Naive thymus-derived CD8-positive, alpha-beta T cell (primary cell): ENCODE measurements around the gene PAXX. TPM values are rescaled to one million over a fixed set of nuclear protein-coding genes. Genes with fewer than 3 reads are reported as not detected.

Source experiments
- ATAC-seq, 2 donors: fragments of 150-1000 bp; cut with Tn5 transposase in 1 of 2; sonication (Bioruptor Pico), chemical (Tn5 transposase) in 1 of 2; 1 replicate in 1 of 2; 2 replicates in 1 of 2; pipeline ENCODE4 v1.10.0; 2021; ENCODE audit warnings: mild to moderate bottlenecking in 2 of 2, moderate library complexity in 2 of 2
- POLR2A ChIA-PET: fragments of 350-600 bp; sonication (Branson Sonifier 250); formaldehyde crosslinking; loops from one replicate; lab custom pipeline; 2021; ENCODE audit warnings: antibody characterized with exemption; lab: Charles Lee
- DNase-seq, 10 donors: peaks; one replicate each; pipeline versions ENCODE4 v3.0.0 to v3.0.0-alpha.2; 2020 to 2022
- H3K27ac Mint-ChIP-seq, 10 donors: one replicate each; pipeline ENCODE4 v1.8.0; 2020 to 2022; ENCODE audit warnings: mild to moderate bottlenecking in 10 of 10, mixed read lengths in 10 of 10, moderate library complexity in 4 of 10, inconsistent platforms in 1 of 10
- H3K27me3 Mint-ChIP-seq, 5 donors: one replicate each; pipeline ENCODE4 v1.8.0; 2021 to 2022; ENCODE audit warnings: mixed read lengths in 5 of 5
- H3K36me3 Mint-ChIP-seq, 3 donors: one replicate each; pipeline ENCODE4 v1.8.0; 2020 to 2022; ENCODE audit warnings: mixed read lengths in 3 of 3, mild to moderate bottlenecking in 2 of 3, inconsistent platforms in 1 of 3
- H3K4me1 Mint-ChIP-seq, 4 donors: one replicate each; pipeline ENCODE4 v1.8.0; 2021 to 2022; ENCODE audit warnings: mixed read lengths in 4 of 4
- H3K4me3 Mint-ChIP-seq, 10 donors: one replicate each; pipeline ENCODE4 v1.8.0; 2020 to 2022; ENCODE audit warnings: mild to moderate bottlenecking in 10 of 10, mixed read lengths in 10 of 10, moderate library complexity in 6 of 10, inconsistent platforms in 1 of 10
- H3K9me3 Mint-ChIP-seq, 9 donors: one replicate each; pipeline ENCODE4 v1.8.0; 2020 to 2022; ENCODE audit warnings: mixed read lengths in 9 of 9, mild to moderate bottlenecking in 3 of 9, inconsistent platforms in 1 of 9, moderate library complexity in 1 of 9
- polyA plus RNA-seq, 3 donors: library from polyadenylated mRNA; unstranded; fragments of 300-500 nt; fragmentation: Illumina TruSeq; gene quantifications; one replicate each; pipeline ENCODE4 v1.2.3, GENCODE V29; 2021
- total RNA-seq, 8 experiments: library from RNA in 2 of 8; stranded (reverse) in 2 of 8; gene quantifications; one replicate each; pipeline ENCODE4 v1.2.3 and lab custom pipeline; 2021 to 2026

Gene PAXX
- total and polyA plus RNA-seq, 5 experiments from 2014 or later: 104 to 137 (median 119) TPM

DNA sequence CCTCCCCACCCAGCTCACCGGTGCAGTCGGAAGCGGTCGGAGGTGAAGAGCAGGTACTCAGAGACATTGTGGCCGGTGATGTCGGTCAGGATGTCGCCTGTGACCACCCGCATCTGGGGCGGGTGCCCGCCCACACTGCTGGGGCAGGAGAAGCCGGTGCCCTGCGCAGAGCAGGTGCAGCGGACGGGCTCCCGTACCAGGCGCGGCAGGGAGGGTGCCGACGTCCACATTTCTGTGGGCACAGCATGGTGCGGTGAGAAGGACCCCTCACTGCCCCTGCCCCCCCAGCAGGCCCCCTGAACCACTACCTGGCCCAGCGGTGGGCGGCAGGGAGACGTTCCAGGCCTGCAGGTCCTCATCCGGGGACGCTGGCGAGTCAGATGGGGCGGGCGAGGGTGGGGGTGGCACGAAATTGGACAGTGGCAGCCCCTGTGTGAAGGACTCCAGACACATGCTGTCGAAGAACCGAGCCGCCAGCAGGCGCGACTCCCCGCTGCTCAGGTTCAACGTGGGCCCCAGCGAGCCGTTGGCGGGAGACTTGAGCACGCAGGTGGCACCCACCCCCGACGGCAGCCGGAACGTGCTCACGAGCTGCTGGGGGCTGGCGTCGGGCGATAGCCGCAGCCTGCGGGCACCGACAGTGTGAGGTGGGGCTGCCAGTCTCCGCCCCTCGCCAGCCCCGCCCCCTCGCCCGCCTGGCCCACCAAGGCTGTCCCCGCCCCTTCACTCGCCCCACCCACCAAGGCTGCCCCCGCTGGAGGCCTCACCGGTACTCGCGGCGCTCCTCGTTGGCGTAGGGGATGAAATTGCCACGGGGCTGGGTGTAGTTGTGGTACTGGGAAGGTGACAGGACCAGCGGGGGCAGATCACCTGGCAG, 20.7 kb downstream of the PAXX start:
- H3K27me3 Mint-ChIP-seq: no peaks in the 10 kb centered on the region
- no peaks in the 10 kb centered on the region for H3K9me3 Mint-ChIP-seq
- no peak overlapping the region for H3K27ac Mint-ChIP-seq
- POLR2A ChIA-PET: no interaction called here
- ATAC-seq (no peak), DNase-seq (no peak)
- H3K4me1 Mint-ChIP-seq: no peaks in the 10 kb centered on the region
- no peak overlapping the region for H3K4me3 Mint-ChIP-seq
- H3K36me3 Mint-ChIP-seq: peaks cover 0 to 20% (median 0%) of the 10 kb centered on the region in 3 donors

DNA sequence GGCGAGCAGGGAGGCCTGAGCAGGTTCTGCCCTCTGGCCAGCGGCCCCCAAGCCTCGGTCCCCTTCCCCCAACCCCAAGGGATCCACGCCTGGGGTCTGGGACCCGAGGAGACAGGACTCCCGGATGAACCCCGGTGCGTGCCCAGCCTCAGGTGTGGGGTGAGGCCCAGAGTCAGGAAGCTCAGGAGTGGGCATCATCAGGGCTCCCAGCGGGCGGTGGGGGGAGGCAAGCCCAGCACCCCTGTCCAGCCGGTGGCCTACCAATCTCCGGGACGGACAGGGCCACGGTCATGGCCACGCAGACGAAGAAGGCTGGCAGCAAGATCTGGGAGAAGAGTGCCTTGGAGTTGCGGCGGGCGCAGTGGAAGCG, 21.3 kb downstream of the PAXX start:
- POLR2A ChIA-PET: interaction anchor here (1.8 kb wide), 1 partner anchor 11 kb away, joined by 7 read pairs; no protein-coding TSS in a partner anchor
- H3K27ac Mint-ChIP-seq: no peak overlapping the region

DNA sequence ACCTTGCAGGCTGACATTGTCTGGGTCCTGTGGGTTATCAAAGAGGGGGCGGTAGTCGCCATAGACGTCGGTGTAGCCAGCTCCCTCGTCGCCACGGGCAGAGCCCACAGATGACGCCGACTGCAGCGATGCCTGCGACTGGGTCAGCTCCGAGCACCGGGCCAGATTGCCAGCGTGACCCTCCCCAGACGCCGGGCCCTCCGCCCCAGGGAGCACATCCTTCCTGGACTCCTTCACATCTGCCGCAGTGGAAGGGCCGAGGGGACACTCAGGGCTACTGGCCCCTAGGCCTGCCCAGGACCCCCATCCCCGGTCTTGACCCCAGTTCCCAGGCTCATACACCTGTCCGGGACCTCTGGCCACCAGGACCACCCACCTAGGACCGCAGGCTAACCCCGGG, 21.9 kb downstream of the PAXX start:
- Mint-ChIP-seq H3K27me3 (no peaks in the 10 kb centered on the region), H3K36me3 (peaks cover 0 to 23% (median 0%) of the 10 kb centered on the region in 3 donors), H3K9me3 (no peaks in the 10 kb centered on the region), H3K27ac (peak overlapping the region in 1 of 10 donors; percentile 40), H3K4me3 (no peak overlapping the region), H3K4me1 (peaks cover 0 to 2% (median 0%) of the 10 kb centered on the region in 4 donors)
- DNase-seq (no peak), ATAC-seq (no peak)
- POLR2A ChIA-PET: interaction anchor here (0.6 to 1.8 kb wide), 2 partner anchors 11 to 332 kb away, joined by 4 to 7 read pairs; no protein-coding TSS in a partner anchor

More for the DNA sequence above, 21.3 kb downstream of the PAXX start:
- Mint-ChIP-seq H3K36me3 (peaks cover 0 to 23% (median 0%) of the 10 kb centered on the region in 3 donors), H3K4me1 (peaks cover 0 to under 1% (median 0%) of the 10 kb centered on the region in 4 donors), H3K27me3 (no peaks in the 10 kb centered on the region), H3K4me3 (no peak overlapping the region), H3K9me3 (no peaks in the 10 kb centered on the region)
- ATAC-seq (no peak), DNase-seq (no peak)

DNA sequence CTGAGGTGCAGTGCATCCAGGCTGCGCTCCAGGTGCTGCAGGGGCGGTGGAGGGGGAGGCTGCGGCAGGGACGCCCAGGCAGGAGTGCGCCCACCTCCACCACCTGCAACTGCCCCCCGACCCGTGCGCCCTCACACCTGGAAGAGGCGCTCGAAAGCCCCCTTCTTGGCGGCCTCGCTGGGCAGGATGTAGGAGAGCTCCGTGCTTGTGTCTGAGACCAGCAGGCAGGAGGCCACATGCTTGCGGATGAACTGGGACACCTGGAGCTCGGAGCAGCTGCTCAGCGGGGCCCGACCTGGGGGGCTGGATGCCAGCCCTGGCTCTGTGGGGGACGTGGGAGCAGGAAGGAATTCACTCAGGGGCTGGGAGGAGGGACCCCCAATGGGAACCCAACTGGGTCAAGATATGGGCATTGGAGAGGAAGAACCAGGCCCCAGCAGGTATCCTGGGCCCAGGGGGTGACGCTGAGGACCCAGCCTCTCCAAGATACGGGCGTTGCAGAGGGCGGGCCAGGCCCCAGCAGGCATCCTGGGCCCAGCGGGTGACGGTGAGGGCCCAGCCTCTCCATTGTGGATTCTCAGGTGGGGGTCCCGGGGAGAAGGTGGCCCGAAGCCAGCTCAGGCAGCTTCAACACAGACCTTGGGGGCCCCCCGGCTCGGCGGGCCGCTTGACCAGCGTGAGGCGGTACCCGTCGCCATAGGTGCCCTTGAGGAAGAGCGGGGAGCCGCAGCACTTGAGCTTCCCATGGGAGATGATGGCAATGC, 22.7 kb downstream of the PAXX start:
- no peak for ATAC-seq
- POLR2A ChIA-PET: interaction anchor here (0.6 to 1.8 kb wide), 2 partner anchors 10 to 331 kb away, joined by 4 to 7 read pairs; no protein-coding TSS in a partner anchor
- Mint-ChIP-seq H3K27me3 (no peaks in the 10 kb centered on the region), H3K36me3 (peaks cover 0 to 19% (median 0%) of the 10 kb centered on the region in 3 donors), H3K27ac (no peak overlapping the region), H3K9me3 (no peaks in the 10 kb centered on the region), H3K4me3 (no peak overlapping the region), H3K4me1 (peaks cover 0 to 5% (median 2%) of the 10 kb centered on the region in 4 donors)
- DNase-seq: no peak

DNA sequence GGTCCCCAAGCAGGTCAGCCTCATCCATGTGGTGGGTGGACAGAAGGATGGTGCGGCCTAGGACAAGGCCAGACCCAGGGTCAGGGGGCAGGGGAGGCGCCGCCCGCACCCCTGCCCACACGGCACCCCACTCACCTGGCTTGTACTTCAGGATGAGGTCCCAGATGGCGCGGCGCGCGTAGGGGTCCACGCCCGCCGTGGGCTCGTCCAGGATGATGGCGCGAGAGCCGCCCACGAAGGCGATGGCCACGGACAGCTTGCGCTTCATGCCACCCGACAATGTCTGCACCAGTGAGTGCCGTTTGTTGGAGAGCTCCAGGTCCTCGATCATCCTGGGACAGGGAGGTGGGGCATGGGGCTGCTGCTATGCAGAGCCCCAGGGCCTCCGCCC, 23.3 kb downstream of the PAXX start:
- no peaks in the 10 kb centered on the region for H3K27me3 Mint-ChIP-seq
- DNase-seq (no peak), ATAC-seq (no peak)
- no peak overlapping the region for H3K4me3 Mint-ChIP-seq
- POLR2A ChIA-PET: interaction anchor here (1.8 kb wide), 1 partner anchor 9 kb away, joined by 7 read pairs; no protein-coding TSS in a partner anchor
- H3K36me3 Mint-ChIP-seq: peaks cover 0 to 21% (median 0%) of the 10 kb centered on the region in 3 donors
- H3K9me3 Mint-ChIP-seq: no peaks in the 10 kb centered on the region
- peaks cover 0 to 6% (median 2%) of the 10 kb centered on the region in 4 donors for H3K4me1 Mint-ChIP-seq
- H3K27ac Mint-ChIP-seq: no peak overlapping the region

DNA sequence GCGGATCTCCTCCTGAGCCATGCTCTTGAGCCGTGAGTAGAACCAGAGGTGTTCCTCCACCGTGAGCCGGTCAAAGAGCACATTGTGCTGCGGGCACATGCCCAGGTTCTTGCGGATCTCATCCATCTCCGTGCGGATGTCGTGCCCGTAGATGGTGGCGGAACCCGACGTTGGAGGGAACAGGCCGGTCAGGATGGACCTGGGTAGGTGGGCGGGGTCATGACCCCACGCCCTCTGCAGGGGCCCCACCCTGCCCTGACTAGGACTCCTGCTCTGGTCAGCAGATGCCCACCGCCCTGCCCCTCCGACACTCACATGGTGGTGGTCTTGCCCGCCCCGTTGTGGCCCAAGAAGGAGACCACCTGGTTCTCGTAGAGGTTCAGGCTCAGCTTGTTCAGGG, 23.8 kb downstream of the PAXX start:
- POLR2A ChIA-PET: no interaction called here

DNA sequence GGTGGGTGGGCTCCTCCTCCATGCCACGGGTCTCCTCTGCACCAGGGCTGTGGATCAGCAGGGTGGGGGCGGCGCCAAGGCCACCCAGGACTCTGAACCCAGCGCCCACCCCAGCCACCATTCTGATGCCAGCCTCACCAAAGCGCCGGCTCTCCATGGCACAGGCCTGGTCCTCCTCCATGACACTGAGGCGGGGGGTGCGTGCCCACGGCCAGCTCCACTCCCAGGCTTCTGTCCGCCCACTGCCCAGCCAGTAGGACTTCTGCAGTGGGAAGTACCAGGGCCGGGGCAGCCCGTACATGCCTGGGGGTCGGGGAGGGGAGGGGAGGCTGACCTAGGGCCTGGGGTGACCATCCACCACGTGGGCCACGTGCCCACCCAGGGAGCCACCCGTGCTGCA, 24.2 kb downstream of the PAXX start:
- Mint-ChIP-seq H3K4me1 (peaks cover 0 to 6% (median 2%) of the 10 kb centered on the region in 4 donors), H3K36me3 (peaks cover 0 to 16% (median 0%) of the 10 kb centered on the region in 3 donors), H3K4me3 (no peak overlapping the region), H3K9me3 (no peaks in the 10 kb centered on the region), H3K27me3 (no peaks in the 10 kb centered on the region), H3K27ac (peak overlapping the region in 1 of 10 donors; percentile 5)
- ATAC-seq: no peak
- POLR2A ChIA-PET: no interaction called here
- no peak for DNase-seq

More for the DNA sequence above, 23.8 kb downstream of the PAXX start:
- Mint-ChIP-seq H3K27me3 (no peaks in the 10 kb centered on the region), H3K4me1 (peaks cover 0 to 6% (median 2%) of the 10 kb centered on the region in 4 donors), H3K9me3 (no peaks in the 10 kb centered on the region), H3K36me3 (peaks cover 0 to 21% (median 0%) of the 10 kb centered on the region in 3 donors), H3K27ac (no peak overlapping the region), H3K4me3 (no peak overlapping the region)
- no peak for DNase-seq
- no peak for ATAC-seq

DNA sequence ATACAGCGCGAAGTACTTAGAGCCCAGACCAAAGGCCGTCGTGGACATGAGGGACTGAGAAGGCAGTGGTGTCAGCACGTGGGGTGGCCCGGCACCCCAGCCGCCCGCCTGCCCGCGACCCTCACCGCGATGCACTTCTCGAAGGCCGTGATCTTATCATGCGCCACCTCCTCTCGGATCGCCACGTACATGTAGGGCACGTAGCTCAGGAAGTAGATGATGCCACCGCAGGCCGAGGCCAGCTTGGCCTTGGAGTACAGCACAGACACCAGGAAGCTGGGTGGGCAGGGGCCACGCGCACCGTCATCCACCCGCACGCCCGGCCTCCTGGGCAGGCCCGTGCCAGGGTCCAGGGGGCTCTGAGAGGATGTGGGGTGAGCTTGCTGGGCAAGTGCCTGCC, 24.8 kb downstream of the PAXX start:
- DNase-seq: no peak
- no peaks in the 10 kb centered on the region for H3K9me3 Mint-ChIP-seq
- peaks cover 0 to 9% (median 2%) of the 10 kb centered on the region in 4 donors for H3K4me1 Mint-ChIP-seq
- peaks cover 0 to 15% (median 0%) of the 10 kb centered on the region in 3 donors for H3K36me3 Mint-ChIP-seq
- H3K27me3 Mint-ChIP-seq: no peaks in the 10 kb centered on the region
- no peak for ATAC-seq
- H3K27ac Mint-ChIP-seq: no peak overlapping the region
- POLR2A ChIA-PET: no interaction called here
- no peak overlapping the region for H3K4me3 Mint-ChIP-seq

DNA sequence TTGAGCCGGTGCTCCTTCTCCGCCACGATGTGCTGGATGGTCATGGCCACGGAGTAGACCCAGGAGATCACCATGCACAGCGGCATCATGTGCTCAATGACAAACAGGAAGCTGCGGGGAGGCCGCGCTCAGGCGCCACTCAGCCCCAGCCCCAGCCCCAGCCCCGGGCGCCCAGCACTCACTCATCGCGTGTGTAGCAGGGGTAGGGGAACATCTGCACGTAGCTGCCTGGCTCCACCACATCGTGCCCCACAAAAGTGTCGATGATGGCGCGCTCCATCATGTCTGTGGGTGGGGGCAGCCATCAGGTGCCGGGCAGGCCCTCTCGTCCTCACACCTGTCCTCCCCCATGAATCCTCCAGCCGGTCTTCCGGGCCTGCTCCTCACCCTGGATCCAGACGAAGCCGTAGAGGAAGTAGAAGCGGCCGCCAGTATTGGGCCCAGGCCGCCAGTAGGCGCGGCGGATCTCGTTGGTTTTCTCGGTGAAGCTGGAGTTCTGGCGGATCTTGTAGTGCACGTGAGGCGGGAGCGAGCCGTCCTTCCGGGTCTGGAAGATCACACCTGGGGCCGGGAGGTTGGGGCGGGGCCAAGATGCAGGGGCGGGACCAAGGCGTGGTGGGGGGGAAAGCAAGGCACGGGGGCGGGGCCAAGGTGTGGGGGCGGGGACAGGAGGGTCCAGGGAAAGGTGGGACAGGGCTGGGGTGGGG, 25.7 kb downstream of the PAXX start:
- Mint-ChIP-seq H3K9me3 (no peaks in the 10 kb centered on the region), H3K4me3 (no peak overlapping the region), H3K4me1 (peaks cover 0 to 12% (median 3%) of the 10 kb centered on the region in 4 donors), H3K36me3 (peaks cover 0 to 11% (median 0%) of the 10 kb centered on the region in 3 donors), H3K27me3 (no peaks in the 10 kb centered on the region), H3K27ac (no peak overlapping the region)
- no peak for DNase-seq
- POLR2A ChIA-PET: no interaction called here
- ATAC-seq: no peak

DNA sequence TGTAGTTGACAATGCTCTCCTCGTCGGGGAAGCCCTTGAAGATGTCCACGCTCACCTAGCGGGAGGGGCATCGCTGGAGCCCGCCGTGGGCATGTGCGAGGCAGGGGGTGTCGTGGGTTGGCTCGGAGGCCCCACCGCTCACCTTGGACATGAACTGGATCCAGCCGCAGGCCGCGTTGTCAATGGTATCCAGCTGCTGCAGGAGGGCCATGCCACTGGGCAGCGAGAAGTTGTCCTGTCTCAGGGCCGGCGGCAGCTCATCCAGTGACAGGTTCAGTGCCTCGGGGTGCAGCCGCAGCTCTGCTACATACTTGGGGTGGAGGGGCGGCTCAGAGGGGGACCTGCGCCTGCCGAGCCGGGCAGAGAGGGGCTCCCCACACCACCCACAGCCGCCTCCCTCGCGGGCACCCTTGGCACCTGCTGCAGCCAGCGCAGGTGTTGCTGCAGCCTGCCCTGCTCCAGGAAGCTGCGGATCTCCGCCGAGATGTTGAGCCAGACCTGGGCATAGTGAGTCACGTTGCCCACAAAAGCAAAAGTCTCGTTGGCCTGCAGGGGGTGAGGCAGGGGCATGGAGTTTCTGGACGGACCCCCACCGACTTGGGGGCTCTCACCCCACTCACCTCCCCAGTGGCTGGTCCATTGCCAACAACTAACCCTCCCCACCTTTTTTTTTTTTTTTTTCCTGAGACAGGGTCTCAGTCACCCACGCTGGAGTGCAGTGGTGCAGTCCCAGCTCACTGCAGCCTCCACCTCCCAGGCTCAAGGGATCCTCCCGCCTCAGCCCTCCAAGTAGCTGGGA, 26.7 kb downstream of the PAXX start:
- Mint-ChIP-seq H3K36me3 (peaks cover 0 to 11% (median 0%) of the 10 kb centered on the region in 3 donors), H3K27me3 (no peaks in the 10 kb centered on the region), H3K4me3 (no peak overlapping the region), H3K27ac (no peak overlapping the region), H3K9me3 (no peaks in the 10 kb centered on the region), H3K4me1 (peaks cover 0 to 12% (median 4%) of the 10 kb centered on the region in 4 donors)
- ATAC-seq (no peak), DNase-seq (no peak)
- POLR2A ChIA-PET: interaction anchor here (0.8 kb wide), 1 partner anchor 9 kb away, joined by 3 read pairs; the partner anchor contains the start of gene ABCA2

DNA sequence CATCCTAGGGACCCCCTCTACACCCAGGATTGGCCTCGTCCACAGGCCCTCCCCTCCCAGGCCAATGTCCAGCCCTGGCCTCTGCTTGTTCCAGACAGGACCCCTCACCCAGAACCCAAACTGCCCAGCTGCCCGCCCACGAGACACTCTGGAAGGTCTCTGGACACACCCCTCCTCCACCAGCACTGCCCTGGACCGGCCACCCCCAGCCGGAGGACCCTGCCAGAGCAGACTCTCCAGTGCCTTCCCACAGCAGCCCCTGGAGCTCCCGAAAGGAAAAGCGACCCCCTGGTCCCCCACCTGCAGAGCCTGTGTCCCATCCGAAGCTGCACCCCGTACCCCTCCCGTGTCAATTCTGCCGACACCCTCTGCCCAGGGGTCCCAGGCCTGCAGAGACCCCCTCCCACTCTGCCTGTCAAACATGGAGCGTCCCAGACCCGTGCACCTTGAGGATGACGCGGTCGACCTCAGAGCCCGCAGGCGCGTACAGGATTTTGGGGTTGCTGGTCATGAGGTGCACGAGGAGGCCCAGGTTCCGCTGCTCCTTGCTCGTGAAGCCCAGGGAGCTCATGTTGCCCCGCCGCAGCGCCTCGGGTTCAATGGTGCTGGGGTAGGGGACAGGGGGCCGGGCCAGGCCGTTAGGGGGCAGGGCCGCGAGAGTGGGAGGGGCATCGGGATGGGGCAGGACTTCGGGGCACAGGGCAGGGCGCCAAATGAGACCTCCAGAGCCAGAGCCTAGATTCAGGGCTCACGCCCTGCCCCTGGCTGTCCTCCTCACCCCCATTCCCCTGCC, 27.9 kb downstream of the PAXX start:
- POLR2A ChIA-PET: interaction anchor here (0.5 to 1.2 kb wide), 3 partner anchors 16 to 607 kb away, joined by 3 to 4 read pairs (median 3); no protein-coding TSS in a partner anchor
- H3K27ac Mint-ChIP-seq: no peak overlapping the region
- H3K4me3 Mint-ChIP-seq: no peak overlapping the region

More for the DNA sequence above, 27.9 kb downstream of the PAXX start:
- H3K27me3 Mint-ChIP-seq: no peaks in the 10 kb centered on the region
- peaks cover 2 to 12% (median 7%) of the 10 kb centered on the region in 4 donors for H3K4me1 Mint-ChIP-seq
- DNase-seq (no peak), ATAC-seq (no peak)
- no peaks in the 10 kb centered on the region for H3K9me3 Mint-ChIP-seq
- peaks cover 0 to 9% (median 0%) of the 10 kb centered on the region in 3 donors for H3K36me3 Mint-ChIP-seq
